ENCODE measurements around the gene SNX10. TPM values are rescaled to one million over a fixed set of nuclear protein-coding genes. Genes with fewer than 3 reads are reported as not detected.

Gene SNX10
- total and polyA plus RNA-seq, 12 donors: 6.5 to 50.3 (median 27.8) TPM

- H3K4me1 ChIP-seq (replicated peaks in 1 of 2): peaks cover 7 to 29% of the 10 kb centered on the region in 2 donors
- intact Hi-C loops (cut with DNase I): no loop called here
- H3K4me3 ChIP-seq: peak overlapping the region in 3 of 4 donors; percentile 44 to 80 (median 56)
- 3 to 8% (median 4%) methylated on average over 16 to 38 of the region's 38 CpGs for WGBS, 4 donors
- peak in 2 of 6 experiments; percentile 6 to 39 for TF ChIP-seq CTCF (IDR thresholded peaks at IDR 0.05)
- peak in 1 of 2 donors; percentile 29 for TF ChIP-seq POLR2A (IDR thresholded peaks at IDR 0.05)
- DNase-seq: peak; percentile 50 to 75 (median 63)
- H3K36me3 ChIP-seq (replicated peaks in 1 of 2): no peaks in the 10 kb centered on the region
- H3K27me3 ChIP-seq: no peaks in the 10 kb centered on the region
- H3K27ac ChIP-seq: peak overlapping the region in 4 of 5 donors; percentile 88 to 93 (median 88)
- H3K9me3 ChIP-seq (replicated peaks in 1 of 3): no peaks in the 10 kb centered on the region
These were observed 106.2 kb downstream of the SNX10 start for GRCh38 chr7:26397796-26398426.

DNA sequence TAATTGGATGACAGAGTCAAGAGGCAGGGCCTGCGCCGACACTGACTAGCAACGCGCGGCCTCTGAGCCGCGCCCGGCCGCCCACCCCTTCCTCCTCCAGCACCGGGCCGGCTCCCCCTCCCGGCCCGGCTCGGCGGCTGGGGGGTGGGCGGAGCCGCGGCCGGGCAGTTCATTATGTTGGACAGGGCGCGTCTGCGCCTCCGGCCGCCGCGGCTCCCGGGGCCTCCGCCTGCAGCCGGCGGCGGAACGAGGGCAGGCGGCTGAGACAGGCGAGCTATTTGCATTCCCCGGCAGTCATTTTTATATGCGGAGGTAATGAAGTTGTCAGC, 106.7 kb downstream of the SNX10 start:
- H3K27ac ChIP-seq: peak overlapping the region in 4 of 5 donors; percentile 88 to 93 (median 88)
- DNase-seq: peak; percentile 66 to 85 (median 75)
- 0 to 1% (median 0%) methylated on average over 6 to 36 of the region's 36 CpGs for WGBS, 4 donors
- no peaks in the 10 kb centered on the region for H3K9me3 ChIP-seq (replicated peaks in 1 of 3)
- no peaks in the 10 kb centered on the region for H3K27me3 ChIP-seq
- intact Hi-C loops (cut with DNase I): no loop called here
- no peaks in the 10 kb centered on the region for H3K36me3 ChIP-seq (replicated peaks in 1 of 2)
- H3K4me3 ChIP-seq: peak overlapping the region; percentile 42 to 80 (median 50)
- peaks cover 7 to 29% of the 10 kb centered on the region in 2 donors for H3K4me1 ChIP-seq (replicated peaks in 1 of 2)
- TF ChIP-seq POLR2A (IDR thresholded peaks at IDR 0.05) (peak in 1 of 2 donors; percentile 71), CTCF (IDR thresholded peaks at IDR 0.05) (peak in 1 of 6 experiments; percentile 0)

GRCh38 chr7:26398756-26399509, 107.3 kb downstream of the SNX10 start:
- H3K27ac ChIP-seq: peak overlapping the region; percentile 35 to 93 (median 88)
- H3K4me3 ChIP-seq: peak overlapping the region; percentile 42 to 80 (median 50)
- H3K36me3 ChIP-seq (replicated peaks in 1 of 2): no peaks in the 10 kb centered on the region
- no peaks in the 10 kb centered on the region for H3K9me3 ChIP-seq (replicated peaks in 1 of 3)
- intact Hi-C loops (cut with DNase I): no loop called here
- no peaks in the 10 kb centered on the region for H3K27me3 ChIP-seq
- H3K4me1 ChIP-seq (replicated peaks in 1 of 2): peaks cover 7 to 29% of the 10 kb centered on the region in 2 donors
- peak; percentile 5 to 43 (median 27) for TF ChIP-seq CTCF (IDR thresholded peaks at IDR 0.05)
- TF ChIP-seq POLR2A (IDR thresholded peaks at IDR 0.05): no peak
- DNase-seq: peak; percentile 32 to 73 (median 59)
- 1% methylated on average over 50 to 52 of the region's 52 CpGs for whole genome bisulfite sequencing, 4 donors

DNA sequence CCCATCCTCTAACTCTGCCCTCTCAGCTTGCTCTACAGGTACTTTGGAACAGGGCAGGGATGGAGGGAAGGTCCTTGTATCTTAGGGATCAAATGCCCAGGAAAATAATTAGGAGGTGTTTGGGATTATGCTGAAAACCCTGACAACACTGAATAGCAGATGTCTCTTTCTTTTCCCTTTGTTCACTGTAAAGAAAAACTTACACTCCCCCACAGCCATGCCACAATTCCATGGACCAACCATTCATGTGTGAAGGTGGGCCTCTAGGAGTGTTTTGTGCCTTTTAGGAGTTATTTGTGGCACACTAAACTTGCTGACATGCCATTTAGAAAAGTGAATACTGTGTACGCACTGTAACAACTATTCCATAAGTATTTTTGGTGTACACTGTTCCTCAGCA, 108.1 kb downstream of the SNX10 start:
- peaks cover 7 to 29% of the 10 kb centered on the region in 2 donors for H3K4me1 ChIP-seq (replicated peaks in 1 of 2)
- no peaks in the 10 kb centered on the region for H3K27me3 ChIP-seq
- whole genome bisulfite sequencing, 4 donors: 82 to 100% (median 98%) methylated on average over 1 of the region's 1 CpG
- TF ChIP-seq CTCF (IDR thresholded peaks at IDR 0.05) (no peak), POLR2A (IDR thresholded peaks at IDR 0.05) (no peak)
- intact Hi-C loops (cut with DNase I): no loop called here
- no peaks in the 10 kb centered on the region for H3K9me3 ChIP-seq (replicated peaks in 1 of 3)
- H3K4me3 ChIP-seq: no peak overlapping the region
- H3K27ac ChIP-seq: peak overlapping the region in 1 of 5 donors; percentile 88
- DNase-seq: no peak
- H3K36me3 ChIP-seq (replicated peaks in 1 of 2): no peaks in the 10 kb centered on the region

All from adrenal gland (tissue), 12 donors.